ENCODE results near the gene APP. TPM values are rescaled to one million over a fixed set of nuclear protein-coding genes. Genes with fewer than 3 reads are reported as not detected.

Gene APP
- total and polyA plus RNA-seq, 2 of the 13 experiments (the other 11 are each of a cell fraction or from before 2014, with no cell fraction given) = 70.6 to 262 TPM

GRCh38 chr21:25961042-25961441 is 209.5 kb downstream of the APP start (continued):
- no peak for TF ChIP-seq ZNF407 (CRISPR knock-in tag; IDR thresholded peaks at IDR 0.05; ENCODE audit: not compliant biosample characterization)

DNA sequence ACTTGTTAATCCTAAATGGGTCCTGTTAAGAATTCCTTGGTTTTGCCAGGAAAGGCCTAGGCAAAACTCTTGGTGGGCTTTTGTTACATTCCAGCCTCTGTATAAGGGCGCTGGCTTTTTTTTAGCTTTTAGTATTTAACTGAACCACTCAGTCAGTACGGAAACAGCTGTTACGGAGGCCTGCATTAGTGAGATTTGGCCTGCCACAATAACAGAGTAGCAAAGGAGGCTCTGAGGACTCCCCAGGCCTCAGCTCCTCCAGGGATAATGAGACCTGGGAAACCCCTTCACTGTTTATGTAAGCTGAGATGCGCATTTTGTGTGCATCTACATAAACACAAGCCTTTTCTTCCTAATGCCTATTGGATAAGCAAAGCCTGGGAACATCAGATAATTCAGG is 210.2 kb downstream of the APP start:
- BruUV-seq (replicated peaks) = no TSS peak
- Histone ChIP-seq H3K27me3 (ENCODE audit: control insufficient read depth in 1 of 2, insufficient read depth in 2 of 2, low read length in 2 of 2) (no peaks in the 10 kb centered on the region; a peak in 1 of 5 replicates), H2AFZ (ENCODE audit: low read length) (no peak overlapping the region), H3K4me1 (ENCODE audit: insufficient read depth, low read length) (no peaks in the 10 kb centered on the region), H4K20me1 (ENCODE audit: insufficient read depth, low read length) (no peaks in the 10 kb centered on the region), H3K4me3 (replicated peaks in 1 of 3; ENCODE audit: insufficient read depth in 1 of 3, low read depth in 2 of 3, low read length in 3 of 3) (no peak overlapping the region), H3K36me3 (replicated peaks in 1 of 2; ENCODE audit: control insufficient read depth in 1 of 2, insufficient read depth in 2 of 2, low read length in 2 of 2) (peaks cover under 1 to 5% of the 10 kb centered on the region in 2 experiments; a peak in 2 of 5 replicates), H3K9ac (ENCODE audit: insufficient read depth, low read depth, low read length) (no peak overlapping the region), H3K9me3 (ENCODE audit: low read length) (no peaks in the 10 kb centered on the region), H3K79me2 (ENCODE audit: insufficient read depth, low read length) (no peaks in the 10 kb centered on the region), H3K4me2 (ENCODE audit: low read depth, low read length) (no peak overlapping the region), H3K27ac (ENCODE audit: extremely low read length, insufficient read depth, low read length) (no peak overlapping the region)
- no peak for DNase-seq (ENCODE audit: low spot score)
- 48% methylated on average over 4 of the region's 4 CpGs for whole genome bisulfite sequencing (ENCODE audit: low lambda C conversion rate)
- in situ Hi-C loops (cut with HindIII; ENCODE audit: extremely low pct_ligation_motif_present, low pct_unique_long_range_greater_than_20kb) (no loop called here), intact Hi-C loops (cut with micrococcal nuclease; ENCODE audit: unreplicated experiment) (no loop called here)
- no peak for FAIRE-seq
- CTCF ChIA-PET (ENCODE audit: low intra/inter-chr PET ratio, low total read pairs) = no interaction called here
- ATAC-seq = no peak
- POLR2A ChIA-PET = no interaction called here
- TF ChIP-seq PHF20 (CRISPR knock-in tag; IDR thresholded peaks at IDR 0.05) = no peak
- TF ChIP-seq, protein P1, sequence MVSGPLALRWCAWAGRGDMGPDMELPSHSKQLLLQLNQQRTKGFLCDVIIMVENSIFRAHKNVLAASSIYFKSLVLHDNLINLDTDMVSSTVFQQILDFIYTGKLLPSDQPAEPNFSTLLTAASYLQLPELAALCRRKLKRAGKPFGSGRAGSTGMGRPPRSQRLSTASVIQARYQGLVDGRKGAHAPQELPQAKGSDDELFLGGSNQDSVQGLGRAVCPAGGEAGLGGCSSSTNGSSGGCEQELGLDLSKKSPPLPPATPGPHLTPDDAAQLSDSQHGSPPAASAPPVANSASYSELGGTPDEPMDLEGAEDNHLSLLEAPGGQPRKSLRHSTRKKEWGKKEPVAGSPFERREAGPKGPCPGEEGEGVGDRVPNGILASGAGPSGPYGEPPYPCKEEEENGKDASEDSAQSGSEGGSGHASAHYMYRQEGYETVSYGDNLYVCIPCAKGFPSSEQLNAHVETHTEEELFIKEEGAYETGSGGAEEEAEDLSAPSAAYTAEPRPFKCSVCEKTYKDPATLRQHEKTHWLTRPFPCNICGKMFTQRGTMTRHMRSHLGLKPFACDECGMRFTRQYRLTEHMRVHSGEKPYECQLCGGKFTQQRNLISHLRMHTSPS (CRISPR knock-in tag; IDR thresholded peaks at IDR 0.05; ENCODE audit: low read depth) = no peak
- no peak for TF ChIP-seq SRSF1 (optimal IDR thresholded peaks at IDR 0.05; ENCODE audit: low read depth, low read length)
- TF ChIP-seq MTF1 (CRISPR knock-in tag; IDR thresholded peaks at IDR 0.05) = no peak
- TF ChIP-seq SP4 (CRISPR knock-in tag; IDR thresholded peaks at IDR 0.05) = no peak
- TF ChIP-seq ZNF281 (CRISPR knock-in tag; IDR thresholded peaks at IDR 0.05; ENCODE audit: borderline replicate concordance) = no peak
- no peak for TF ChIP-seq ZNF256 (CRISPR knock-in tag; conservative IDR thresholded peaks at IDR 0.05)
- no peak for TF ChIP-seq MED13 (CRISPR knock-in tag; IDR thresholded peaks at IDR 0.05)
- TF ChIP-seq AKAP8 (CRISPR knock-in tag; IDR thresholded peaks at IDR 0.05) = no peak
- TF ChIP-seq SAFB2 (CRISPR knock-in tag; IDR thresholded peaks at IDR 0.05; ENCODE audit: borderline replicate concordance, low read depth) = no peak

Data from HepG2 (cell line).